ENCODE data around the gene FBXW7.

DNA sequence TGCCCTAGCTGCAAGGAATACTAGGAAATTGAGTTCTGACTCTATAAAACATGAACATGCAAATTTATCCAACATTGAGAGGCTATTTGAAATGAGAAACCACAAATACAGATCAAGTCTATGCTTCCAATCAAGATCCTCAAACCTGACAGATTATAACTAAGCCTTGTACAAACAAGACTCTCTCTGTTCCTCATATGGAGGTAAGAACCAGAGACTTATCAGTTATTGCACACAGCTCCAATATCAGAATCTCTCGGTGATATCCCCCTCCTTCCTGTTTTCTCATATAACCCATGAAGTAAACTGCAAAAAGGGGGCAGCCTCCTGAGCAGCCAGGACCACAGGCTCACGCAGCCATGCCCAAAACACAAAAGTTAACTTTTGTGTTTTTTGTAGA, 36.5 kb downstream of the FBXW7 start:
- TF ChIP-seq, protein P1, sequence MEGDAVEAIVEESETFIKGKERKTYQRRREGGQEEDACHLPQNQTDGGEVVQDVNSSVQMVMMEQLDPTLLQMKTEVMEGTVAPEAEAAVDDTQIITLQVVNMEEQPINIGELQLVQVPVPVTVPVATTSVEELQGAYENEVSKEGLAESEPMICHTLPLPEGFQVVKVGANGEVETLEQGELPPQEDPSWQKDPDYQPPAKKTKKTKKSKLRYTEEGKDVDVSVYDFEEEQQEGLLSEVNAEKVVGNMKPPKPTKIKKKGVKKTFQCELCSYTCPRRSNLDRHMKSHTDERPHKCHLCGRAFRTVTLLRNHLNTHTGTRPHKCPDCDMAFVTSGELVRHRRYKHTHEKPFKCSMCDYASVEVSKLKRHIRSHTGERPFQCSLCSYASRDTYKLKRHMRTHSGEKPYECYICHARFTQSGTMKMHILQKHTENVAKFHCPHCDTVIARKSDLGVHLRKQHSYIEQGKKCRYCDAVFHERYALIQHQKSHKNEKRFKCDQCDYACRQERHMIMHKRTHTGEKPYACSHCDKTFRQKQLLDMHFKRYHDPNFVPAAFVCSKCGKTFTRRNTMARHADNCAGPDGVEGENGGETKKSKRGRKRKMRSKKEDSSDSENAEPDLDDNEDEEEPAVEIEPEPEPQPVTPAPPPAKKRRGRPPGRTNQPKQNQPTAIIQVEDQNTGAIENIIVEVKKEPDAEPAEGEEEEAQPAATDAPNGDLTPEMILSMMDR (IDR thresholded peaks at IDR 0.05) = no peak
- no peak for TF ChIP-seq POLR2A (IDR thresholded peaks at IDR 0.05)

All from thyroid gland (tissue), 4 donors.